Adrenal gland (tissue), 5 donors: ENCODE measurements around the gene MRPL53.

Experiments used
- POLR2A ChIP-seq, 2 donors: fragments of 450-650 bp; IDR thresholded peaks; one replicate each; pipeline ENCODE4 v1.6.1; 2017; ENCODE audit warnings: antibody characterized with exemption in 2 of 2, mild to moderate bottlenecking in 2 of 2, moderate library complexity in 1 of 2
- TF ChIP-seq, protein P1 (sequence below), 6 experiments: fragments of 450-650 bp in 4 of 6; fragments of 200-600 bp in 2 of 6; sonication (generic) in 1 of 6; IDR thresholded peaks; 1 replicate in 5 of 6; 2 replicates in 1 of 6; pipeline versions ENCODE4 v1.5.1 to v1.8.0; 2016 to 2021; ENCODE audit warnings: antibody characterized with exemption in 6 of 6, mild to moderate bottlenecking in 2 of 6, moderate library complexity in 1 of 6
- donor health status: DM: no; HTN: no; CAD: no.

- no peak for TF ChIP-seq POLR2A (IDR thresholded peaks at IDR 0.05)
- TF ChIP-seq, protein P1, sequence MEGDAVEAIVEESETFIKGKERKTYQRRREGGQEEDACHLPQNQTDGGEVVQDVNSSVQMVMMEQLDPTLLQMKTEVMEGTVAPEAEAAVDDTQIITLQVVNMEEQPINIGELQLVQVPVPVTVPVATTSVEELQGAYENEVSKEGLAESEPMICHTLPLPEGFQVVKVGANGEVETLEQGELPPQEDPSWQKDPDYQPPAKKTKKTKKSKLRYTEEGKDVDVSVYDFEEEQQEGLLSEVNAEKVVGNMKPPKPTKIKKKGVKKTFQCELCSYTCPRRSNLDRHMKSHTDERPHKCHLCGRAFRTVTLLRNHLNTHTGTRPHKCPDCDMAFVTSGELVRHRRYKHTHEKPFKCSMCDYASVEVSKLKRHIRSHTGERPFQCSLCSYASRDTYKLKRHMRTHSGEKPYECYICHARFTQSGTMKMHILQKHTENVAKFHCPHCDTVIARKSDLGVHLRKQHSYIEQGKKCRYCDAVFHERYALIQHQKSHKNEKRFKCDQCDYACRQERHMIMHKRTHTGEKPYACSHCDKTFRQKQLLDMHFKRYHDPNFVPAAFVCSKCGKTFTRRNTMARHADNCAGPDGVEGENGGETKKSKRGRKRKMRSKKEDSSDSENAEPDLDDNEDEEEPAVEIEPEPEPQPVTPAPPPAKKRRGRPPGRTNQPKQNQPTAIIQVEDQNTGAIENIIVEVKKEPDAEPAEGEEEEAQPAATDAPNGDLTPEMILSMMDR (IDR thresholded peaks at IDR 0.05): no peak
Observed at GRCh38 chr2:74472945-74473258, 422 bp upstream of the MRPL53 start.
